ENCODE data around the gene CYP2A13. TPM values are rescaled to one million over a fixed set of nuclear protein-coding genes. Genes with fewer than 3 reads are reported as not detected.

CYP2A13 gene
- total and polyA plus RNA-seq, 10 of the 15 experiments (the other 5 are each of a cell fraction or from before 2014, with no cell fraction given): not detected

DNA sequence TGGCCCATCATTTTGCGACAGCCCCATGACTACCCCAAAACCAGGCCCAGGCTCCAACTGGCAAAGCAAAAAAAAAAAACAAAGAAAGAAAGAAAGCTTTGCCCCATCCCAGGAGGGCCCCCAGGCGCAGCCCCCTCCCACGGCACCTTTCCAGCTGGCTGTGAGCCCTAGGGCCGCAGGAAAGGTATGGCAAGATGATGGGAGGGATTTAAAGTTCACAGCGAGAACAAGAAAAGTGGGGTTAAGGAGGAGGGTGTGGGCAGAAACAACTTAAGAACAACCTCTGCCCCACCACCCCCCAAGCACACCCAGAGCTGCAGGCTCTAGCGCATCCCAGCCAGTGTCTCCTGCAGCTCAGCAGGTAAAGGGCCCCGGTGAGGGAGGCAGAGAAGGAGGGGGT lies 25.9 kb downstream of the CYP2A13 start, which contains the start of gene CYP2F1:
Gene CYP2F1 (plus strand): TSS at position 301 of the 400 bp plus-strand sequence. CDS start 1,757 bp downstream, outside the sequence.
- FAIRE-seq: no peak
- in situ Hi-C loops (cut with MboI): no loop called here
- Histone ChIP-seq H3K4me2 (ENCODE audit: control insufficient read depth, insufficient read depth) (no peak within 1 kb of the TSS), H3K36me3 (ENCODE audit: control insufficient read depth in 2 of 2, insufficient read depth in 2 of 2, low read length in 1 of 2) (no peaks in the 10 kb centered on the region), H3K4me3 (no peak within 1 kb of the TSS), H3K27me3 (replicated peaks in 1 of 2; ENCODE audit: control insufficient read depth in 2 of 2, insufficient read depth in 2 of 2, low read length in 1 of 2) (no peaks in the 10 kb centered on the region), H3K79me2 (ENCODE audit: control insufficient read depth, insufficient read depth, low read length) (no peaks in the 10 kb centered on the region), H2AFZ (ENCODE audit: control insufficient read depth, low read depth, low read length) (no peak within 1 kb of the TSS), H3K9me3 (replicated peaks; ENCODE audit: control insufficient read depth, insufficient read depth, low read length) (no peaks in the 10 kb centered on the region), H3K9ac (ENCODE audit: control insufficient read depth, insufficient read depth, low read length) (no peak within 1 kb of the TSS), H3K4me1 (ENCODE audit: control insufficient read depth, insufficient read depth, low read length) (no peaks in the 10 kb centered on the region), H4K20me1 (ENCODE audit: control insufficient read depth, insufficient read depth) (no peaks in the 10 kb centered on the region), H3K27ac (ENCODE audit: control insufficient read depth, insufficient read depth) (no peak within 1 kb of the TSS)
- ChIA-PET CTCF (interaction anchor here (0.7 to 1.0 kb wide), 2 partner anchors 10 to 479 kb away, joined by 3 to 4 read pairs; no protein-coding TSS in a partner anchor), RAD21 (ENCODE audit: unreplicated experiment) (no interaction called here), POLR2A (interaction anchor here (0.7 kb wide), 1 partner anchor 610 kb away, joined by 7 read pairs; no protein-coding TSS in a partner anchor), SMC1A (ENCODE audit: uncharacterized antibody, unreplicated experiment) (no interaction called here)
- no peak for ATAC-seq
- intact Hi-C loops (cut with micrococcal nuclease; ENCODE audit: unreplicated experiment): no loop called here
- TF ChIP-seq SIN3A (IDR thresholded peaks at IDR 0.05; ENCODE audit: low read depth, low read length) (no peak), SIX5 (IDR thresholded peaks at IDR 0.05; ENCODE audit: low read depth, low read length, severe bottlenecking) (no peak)
- no peak for DNase-seq (ENCODE audit: low read depth, low spot score)
- BruUV-seq (replicated peaks): no TSS peak
- 14% methylated on average over 7 of the region's 7 CpGs for WGBS (ENCODE audit: insufficient coverage, insufficient replicate concordance, low lambda C conversion rate, missing lambda C conversion rate)

DNA sequence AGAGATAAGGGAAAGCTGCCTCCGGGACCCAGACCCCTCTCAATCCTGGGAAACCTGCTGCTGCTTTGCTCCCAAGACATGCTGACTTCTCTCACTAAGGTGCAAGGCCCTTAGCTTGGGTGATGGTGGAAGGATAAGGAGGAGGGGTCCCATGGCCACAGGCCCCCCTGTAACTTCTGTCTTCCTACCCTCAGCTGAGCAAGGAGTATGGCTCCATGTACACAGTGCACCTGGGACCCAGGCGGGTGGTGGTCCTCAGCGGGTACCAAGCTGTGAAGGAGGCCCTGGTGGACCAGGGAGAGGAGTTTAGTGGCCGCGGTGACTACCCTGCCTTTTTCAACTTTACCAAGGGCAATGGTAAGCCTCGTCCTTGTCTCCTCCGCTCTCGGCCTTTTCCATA lies 28.0 kb downstream of the CYP2A13 start:
- H2AFZ ChIP-seq (ENCODE audit: control insufficient read depth, low read depth, low read length): no peak overlapping the region
- ChIA-PET POLR2A (no interaction called here), RAD21 (ENCODE audit: unreplicated experiment) (no interaction called here), CTCF (no interaction called here), SMC1A (ENCODE audit: uncharacterized antibody, unreplicated experiment) (no interaction called here)
- no peak overlapping the region for H3K4me3 ChIP-seq
- H3K9ac ChIP-seq (ENCODE audit: control insufficient read depth, insufficient read depth, low read length): no peak overlapping the region
- BruUV-seq (replicated peaks): no TSS peak
- H3K79me2 ChIP-seq (ENCODE audit: control insufficient read depth, insufficient read depth, low read length): no peaks in the 10 kb centered on the region
- H4K20me1 ChIP-seq (ENCODE audit: control insufficient read depth, insufficient read depth): no peaks in the 10 kb centered on the region
- H3K4me1 ChIP-seq (ENCODE audit: control insufficient read depth, insufficient read depth, low read length): no peaks in the 10 kb centered on the region
- in situ Hi-C loops (cut with MboI) (no loop called here), intact Hi-C loops (cut with micrococcal nuclease; ENCODE audit: unreplicated experiment) (no loop called here)
- no peaks in the 10 kb centered on the region for H3K9me3 ChIP-seq (replicated peaks; ENCODE audit: control insufficient read depth, insufficient read depth, low read length)
- no peaks in the 10 kb centered on the region for H3K27me3 ChIP-seq (replicated peaks in 1 of 2; ENCODE audit: control insufficient read depth in 2 of 2, insufficient read depth in 2 of 2, low read length in 1 of 2)
- no peaks in the 10 kb centered on the region for H3K36me3 ChIP-seq (ENCODE audit: control insufficient read depth in 2 of 2, insufficient read depth in 2 of 2, low read length in 1 of 2)
- no peak overlapping the region for H3K4me2 ChIP-seq (ENCODE audit: control insufficient read depth, insufficient read depth)
- DNase-seq (ENCODE audit: low read depth, low spot score) (no peak), ATAC-seq (no peak), FAIRE-seq (no peak)
- 15% methylated on average over 6 of the region's 8 CpGs for WGBS (ENCODE audit: insufficient coverage, insufficient replicate concordance, low lambda C conversion rate, missing lambda C conversion rate)
- no peak overlapping the region for H3K27ac ChIP-seq (ENCODE audit: control insufficient read depth, insufficient read depth)
- no peak for TF ChIP-seq JUNB (IDR thresholded peaks at IDR 0.05)
- TF ChIP-seq MXI1 (IDR thresholded peaks at IDR 0.05; ENCODE audit: low read depth, low read length): no peak
- no peak for TF ChIP-seq FOXM1 (IDR thresholded peaks at IDR 0.05; ENCODE audit: low read depth, low read length)
- TF ChIP-seq NFYA (IDR thresholded peaks at IDR 0.05; ENCODE audit: borderline replicate concordance, low read depth, low read length): no peak
- no peak for TF ChIP-seq NFYB (IDR thresholded peaks at IDR 0.05; ENCODE audit: insufficient read depth, low read depth, low read length)
- TF ChIP-seq CREM (IDR thresholded peaks at IDR 0.05; ENCODE audit: low read depth): no peak
- TF ChIP-seq IKZF1 (conservative IDR thresholded peaks at IDR 0.05): no peak
- TF ChIP-seq MTA3 (IDR thresholded peaks at IDR 0.05; ENCODE audit: borderline replicate concordance, low read length): no peak
- TF ChIP-seq NFXL1 (IDR thresholded peaks at IDR 0.05; ENCODE audit: borderline replicate concordance): no peak
- TF ChIP-seq CTCF (IDR thresholded peaks at IDR 0.05 in 2 of 3, conservative IDR thresholded peaks at IDR 0.05 in 1 of 3; ENCODE audit: control insufficient read depth in 2 of 3, extremely low read depth in 1 of 3, insufficient read depth in 1 of 3, low read depth in 3 of 3, low read length in 3 of 3): no peak
- no peak for TF ChIP-seq JUND (IDR thresholded peaks at IDR 0.05; ENCODE audit: low read depth, low read length)
- no peak for TF ChIP-seq EGR1 (IDR thresholded peaks at IDR 0.05; ENCODE audit: borderline replicate concordance in 1 of 2, low read depth in 2 of 2, low read length in 2 of 2)
- no peak for TF ChIP-seq SUPT20H (IDR thresholded peaks at IDR 0.05; ENCODE audit: borderline replicate concordance, control insufficient read depth, low read depth, low read length)
